Measurements from ENCODE around the gene ARL4A. TPM values are rescaled to one million over a fixed set of nuclear protein-coding genes. Genes with fewer than 3 reads are reported as not detected.
A peak's percentile ranks its signal among the peaks of the same experiment; 100 is the strongest.

The ARL4A gene
- total and polyA plus RNA-seq, 9 donors, result 4.6 to 32.2 (median 10.4) TPM

DNA sequence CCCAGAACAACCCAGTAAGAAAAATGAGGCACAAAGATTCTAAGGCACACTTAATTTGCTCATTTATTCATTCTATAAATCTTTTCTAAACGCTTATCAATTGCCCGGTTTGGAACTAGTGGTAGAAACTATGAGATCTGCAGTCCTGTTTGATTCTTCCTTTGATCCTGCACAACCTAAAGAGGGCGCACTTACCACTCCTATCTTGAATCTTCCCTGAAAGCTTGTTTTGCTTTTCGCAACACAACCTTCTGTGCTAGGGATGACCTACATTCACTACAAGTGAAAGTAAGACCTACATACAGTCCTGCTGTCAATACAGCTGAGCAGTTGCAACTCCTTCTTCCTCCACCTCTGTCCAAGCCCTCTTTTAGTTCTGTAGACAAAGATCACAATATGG is 12.6 kb upstream of the ARL4A start:
- Histone ChIP-seq H3K36me3 (no peaks in the 10 kb centered on the region), H3K27me3 (no peaks in the 10 kb centered on the region), H3K4me1 (ENCODE audit: insufficient read depth) (no peaks in the 10 kb centered on the region), H3K4me3 (no peak overlapping the region), H3K9me3 (peaks cover 0 to 4% of the 10 kb centered on the region in 2 donors), H3K27ac (no peak overlapping the region)
- WGBS, 3 donors, result 75 to 94% (median 81%) methylated on average over 4 of the region's 4 CpGs
- no peak for TF ChIP-seq EP300 (IDR thresholded peaks at IDR 0.05)
- TF ChIP-seq CTCF (IDR thresholded peaks at IDR 0.05), result no peak
- TF ChIP-seq POLR2A (IDR thresholded peaks at IDR 0.05), result no peak
- DNase-seq, result no peak
- intact Hi-C loops (cut with DNase I), result no loop called here

DNA sequence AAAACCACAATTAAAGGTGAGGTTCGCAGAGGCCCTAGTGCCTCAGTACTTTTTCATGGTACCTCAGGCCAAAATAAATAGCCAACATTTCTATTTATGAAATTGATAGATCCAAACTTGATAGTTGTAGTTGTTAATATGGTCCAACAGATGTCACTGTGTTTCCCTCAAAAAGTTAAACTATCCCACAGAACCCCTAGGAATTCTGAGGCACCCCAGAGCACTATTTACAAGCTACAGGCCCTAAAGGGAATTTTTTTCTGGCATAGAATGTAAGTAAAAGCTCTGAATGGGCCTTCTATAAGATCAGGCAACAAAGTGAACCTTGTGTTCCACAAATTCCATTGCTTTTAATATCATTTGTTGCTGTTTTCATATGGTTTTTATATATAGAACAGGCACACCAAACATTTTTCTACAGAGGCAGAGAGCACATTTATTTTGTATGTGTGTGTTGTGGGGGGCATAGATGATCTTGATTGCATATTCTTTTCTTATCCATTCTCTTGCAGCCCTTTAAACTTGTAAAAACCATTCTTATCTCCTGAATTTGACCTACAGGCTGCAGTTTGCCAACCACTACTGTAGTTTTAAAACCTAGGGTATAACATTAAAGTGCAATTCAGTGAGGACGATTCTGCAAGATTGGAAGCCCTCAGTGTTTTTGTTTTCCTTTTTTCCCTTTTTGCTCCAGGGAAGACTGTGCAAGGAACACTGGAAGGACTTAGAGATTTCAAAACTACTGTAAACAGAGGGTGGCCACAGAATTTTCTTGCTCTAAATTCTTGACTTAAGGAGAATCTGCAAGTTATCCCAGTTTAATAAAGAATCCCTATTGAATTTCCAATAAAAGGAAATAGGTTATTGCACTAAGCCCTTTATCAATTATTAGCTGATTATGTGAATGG is 3.5 kb upstream of the ARL4A start:
- no peak overlapping the region for H3K27ac ChIP-seq
- peak in 1 of 3 donors; percentile 15 for TF ChIP-seq CTCF (IDR thresholded peaks at IDR 0.05)
- TF ChIP-seq POLR2A (IDR thresholded peaks at IDR 0.05), result no peak
- TF ChIP-seq EP300 (IDR thresholded peaks at IDR 0.05), result no peak
- H3K36me3 ChIP-seq, result no peaks in the 10 kb centered on the region
- H3K4me1 ChIP-seq (ENCODE audit: insufficient read depth), result no peaks in the 10 kb centered on the region
- 38 to 51% (median 45%) methylated on average over 2 of the region's 2 CpGs for WGBS, 3 donors
- intact Hi-C loops (cut with DNase I), result loop anchor here in 1 of 4 donors (10.0 kb wide), 1 partner anchor 581 kb away; no protein-coding TSS in a partner anchor
- no peaks in the 10 kb centered on the region for H3K9me3 ChIP-seq
- no peak for DNase-seq
- no peak overlapping the region for H3K4me3 ChIP-seq
- no peaks in the 10 kb centered on the region for H3K27me3 ChIP-seq

DNA sequence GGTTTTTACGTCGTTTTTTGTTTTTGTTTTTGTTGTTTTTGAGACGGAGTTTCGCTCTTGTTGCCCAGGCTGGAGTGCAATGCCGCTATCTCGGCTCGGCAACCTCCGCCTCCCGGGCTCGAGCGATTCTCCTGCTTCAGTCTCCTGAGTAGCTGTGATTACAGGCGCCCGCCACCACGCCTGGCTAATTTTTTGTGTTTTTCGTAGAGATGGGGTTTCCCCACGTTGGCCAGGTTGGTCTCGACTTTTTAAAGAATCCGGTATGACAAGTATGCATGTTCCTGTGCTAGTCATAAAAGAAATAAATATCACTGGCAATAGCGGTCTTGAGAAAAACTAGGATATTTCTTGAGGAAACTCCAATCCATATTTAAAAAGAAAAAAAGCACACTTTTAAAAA is 2.7 kb upstream of the ARL4A start:
- WGBS, 3 donors, result 91 to 94% (median 93%) methylated on average over 19 of the region's 19 CpGs
- Histone ChIP-seq H3K27ac (no peak overlapping the region), H3K27me3 (no peaks in the 10 kb centered on the region), H3K36me3 (no peaks in the 10 kb centered on the region), H3K4me3 (no peak overlapping the region), H3K9me3 (no peaks in the 10 kb centered on the region), H3K4me1 (ENCODE audit: insufficient read depth) (no peaks in the 10 kb centered on the region)
- no peak for TF ChIP-seq POLR2A (IDR thresholded peaks at IDR 0.05)
- TF ChIP-seq EP300 (IDR thresholded peaks at IDR 0.05), result no peak
- TF ChIP-seq CTCF (IDR thresholded peaks at IDR 0.05), result no peak
- intact Hi-C loops (cut with DNase I), result loop anchor here in 1 of 4 donors (10.0 kb wide), 1 partner anchor 580 kb away; no protein-coding TSS in a partner anchor
- no peak for DNase-seq

- no peak overlapping the region for H3K27ac ChIP-seq
- no peaks in the 10 kb centered on the region for H3K36me3 ChIP-seq
- 78 to 85% (median 84%) methylated on average over 13 of the region's 13 CpGs for WGBS, 3 donors
- intact Hi-C loops (cut with DNase I), result loop anchor here in 1 of 4 donors (10.0 kb wide), 1 partner anchor 579 kb away; no protein-coding TSS in a partner anchor
- H3K4me1 ChIP-seq (ENCODE audit: insufficient read depth), result no peaks in the 10 kb centered on the region
- TF ChIP-seq EP300 (IDR thresholded peaks at IDR 0.05), result no peak
- no peak for TF ChIP-seq POLR2A (IDR thresholded peaks at IDR 0.05)
- H3K9me3 ChIP-seq, result no peaks in the 10 kb centered on the region
- DNase-seq, result peak in 2 of 5 donors; percentile 28
- H3K27me3 ChIP-seq, result no peaks in the 10 kb centered on the region
- no peak overlapping the region for H3K4me3 ChIP-seq
Measured at GRCh38 chr7:12685550-12685949, 1.9 kb upstream of the ARL4A start.
